ENCODE measurements around the gene CUL7.

CUL7 gene

DNA sequence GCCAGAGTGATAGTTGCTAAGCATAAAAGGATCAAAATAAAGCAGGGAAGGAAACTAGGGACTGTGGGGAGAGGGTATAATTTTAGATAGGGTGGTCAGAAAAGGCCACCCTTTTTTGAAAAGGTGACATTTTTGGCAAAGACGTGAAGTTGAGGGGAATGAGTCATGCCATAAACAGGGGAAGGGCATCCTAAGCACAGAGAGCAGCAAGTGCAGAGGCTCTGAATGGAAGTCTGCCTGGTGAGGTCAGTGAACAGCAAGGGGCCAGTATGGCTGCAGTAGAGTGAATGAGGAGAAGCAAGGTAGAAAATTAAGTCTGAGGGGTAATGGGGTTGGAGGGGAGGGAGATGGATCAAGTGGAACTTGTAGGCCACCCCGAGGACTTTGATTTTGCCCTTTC is 8.2 kb upstream of the CUL7 start:
- TF ChIP-seq, protein P1, sequence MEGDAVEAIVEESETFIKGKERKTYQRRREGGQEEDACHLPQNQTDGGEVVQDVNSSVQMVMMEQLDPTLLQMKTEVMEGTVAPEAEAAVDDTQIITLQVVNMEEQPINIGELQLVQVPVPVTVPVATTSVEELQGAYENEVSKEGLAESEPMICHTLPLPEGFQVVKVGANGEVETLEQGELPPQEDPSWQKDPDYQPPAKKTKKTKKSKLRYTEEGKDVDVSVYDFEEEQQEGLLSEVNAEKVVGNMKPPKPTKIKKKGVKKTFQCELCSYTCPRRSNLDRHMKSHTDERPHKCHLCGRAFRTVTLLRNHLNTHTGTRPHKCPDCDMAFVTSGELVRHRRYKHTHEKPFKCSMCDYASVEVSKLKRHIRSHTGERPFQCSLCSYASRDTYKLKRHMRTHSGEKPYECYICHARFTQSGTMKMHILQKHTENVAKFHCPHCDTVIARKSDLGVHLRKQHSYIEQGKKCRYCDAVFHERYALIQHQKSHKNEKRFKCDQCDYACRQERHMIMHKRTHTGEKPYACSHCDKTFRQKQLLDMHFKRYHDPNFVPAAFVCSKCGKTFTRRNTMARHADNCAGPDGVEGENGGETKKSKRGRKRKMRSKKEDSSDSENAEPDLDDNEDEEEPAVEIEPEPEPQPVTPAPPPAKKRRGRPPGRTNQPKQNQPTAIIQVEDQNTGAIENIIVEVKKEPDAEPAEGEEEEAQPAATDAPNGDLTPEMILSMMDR (IDR thresholded peaks at IDR 0.05; ENCODE audit: low read depth, low read length) = no peak
- Histone ChIP-seq H3K27me3 (ENCODE audit: insufficient read depth, low read depth, severe bottlenecking) (no peaks in the 10 kb centered on the region), H3K4me3 (ENCODE audit: low read depth, low read length) (no peak overlapping the region), H3K36me3 (peaks cover 38% of the 10 kb centered on the region), H3K9me3 (ENCODE audit: severe bottlenecking) (no peaks in the 10 kb centered on the region), H3K27ac (no peak overlapping the region)
- no peak for DNase-seq

DNA sequence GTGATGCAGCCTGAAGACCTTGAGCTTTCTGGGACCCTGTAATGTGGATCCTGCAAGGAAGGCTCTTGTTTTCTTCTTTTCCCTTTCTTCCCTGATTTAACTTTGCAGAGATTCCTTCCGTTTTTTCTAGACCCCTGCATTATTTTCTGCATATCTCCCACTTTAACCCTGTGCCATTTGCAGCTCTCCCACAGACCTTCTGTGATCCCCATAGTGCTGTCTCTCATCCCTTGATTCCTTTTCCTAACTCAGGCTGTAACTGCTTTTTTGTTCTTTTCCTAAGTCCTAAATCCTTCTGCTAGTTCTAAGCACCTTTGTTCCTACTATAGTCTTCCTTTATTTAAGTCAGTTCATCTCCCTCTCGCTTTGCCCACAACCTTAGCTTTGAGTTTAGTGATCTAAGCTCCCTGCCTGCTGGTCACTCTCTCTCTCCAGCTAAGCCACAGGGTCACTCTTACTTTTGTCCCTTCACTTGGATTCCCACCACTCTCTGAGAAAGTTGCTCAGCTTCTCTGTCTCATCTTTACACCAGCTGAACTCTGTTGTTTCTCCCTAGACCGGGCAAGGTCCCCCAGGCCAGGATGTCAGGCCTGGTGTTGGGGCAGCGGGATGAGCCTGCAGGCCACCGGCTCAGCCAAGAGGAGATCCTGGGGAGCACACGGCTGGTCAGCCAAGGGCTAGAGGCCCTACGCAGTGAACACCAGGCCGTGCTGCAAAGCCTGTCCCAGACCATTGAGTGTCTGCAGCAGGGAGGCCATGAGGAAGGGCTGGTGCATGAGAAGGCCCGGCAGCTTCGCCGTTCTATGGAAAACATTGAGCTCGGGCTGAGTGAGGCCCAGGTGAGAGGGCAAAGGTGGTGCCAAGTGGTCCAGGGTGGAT is 7.3 kb upstream of the CUL7 start:
- Histone ChIP-seq H3K27ac (peak overlapping the region; percentile 90; the same call in 1 of the 2 replicates), H3K36me3 (peaks cover 45% of the 10 kb centered on the region), H3K4me3 (ENCODE audit: low read depth, low read length) (no peak overlapping the region), H3K9me3 (ENCODE audit: severe bottlenecking) (no peaks in the 10 kb centered on the region), H3K27me3 (ENCODE audit: insufficient read depth, low read depth, severe bottlenecking) (no peaks in the 10 kb centered on the region)
- TF ChIP-seq, protein P1 (IDR thresholded peaks at IDR 0.05; ENCODE audit: low read depth, low read length) = no peak
- DNase-seq = no peak

- TF ChIP-seq, protein P1 (IDR thresholded peaks at IDR 0.05; ENCODE audit: low read depth, low read length) = no peak
- H3K36me3 ChIP-seq = peaks cover 45% of the 10 kb centered on the region
- DNase-seq = peak; percentile 62
- no peaks in the 10 kb centered on the region for H3K27me3 ChIP-seq (ENCODE audit: insufficient read depth, low read depth, severe bottlenecking)
- peak overlapping the region; percentile 90 for H3K27ac ChIP-seq
- no peaks in the 10 kb centered on the region for H3K9me3 ChIP-seq (ENCODE audit: severe bottlenecking)
- H3K4me3 ChIP-seq (ENCODE audit: low read depth, low read length) = peak overlapping the region; percentile 98
These were observed 6.5 kb upstream of the CUL7 start for GRCh38 chr6:43060034-43060754.

- H3K36me3 ChIP-seq = peaks cover 53% of the 10 kb centered on the region
- no peaks in the 10 kb centered on the region for H3K9me3 ChIP-seq (ENCODE audit: severe bottlenecking)
- TF ChIP-seq, protein P1 (IDR thresholded peaks at IDR 0.05; ENCODE audit: low read depth, low read length) = no peak
- H3K4me3 ChIP-seq (ENCODE audit: low read depth, low read length) = peak within 1 kb of the TSS; percentile 98
- H3K27ac ChIP-seq = peak within 1 kb of the TSS; percentile 90
- no peaks in the 10 kb centered on the region for H3K27me3 ChIP-seq (ENCODE audit: insufficient read depth, low read depth, severe bottlenecking)
- DNase-seq = peak; percentile 100
These were observed 5.8 kb upstream of the CUL7 start, which contains the start of the genes KLC4 and MRPL2 for GRCh38 chr6:43059168-43060033. TSS of gene KLC4 (plus strand) at chr6:43059631. CDS start at chr6:43061336, 1,705 bp downstream. TSS of gene MRPL2 (minus strand) at chr6:43059434. CDS start at chr6:43059381, 53 bp downstream.

DNA sequence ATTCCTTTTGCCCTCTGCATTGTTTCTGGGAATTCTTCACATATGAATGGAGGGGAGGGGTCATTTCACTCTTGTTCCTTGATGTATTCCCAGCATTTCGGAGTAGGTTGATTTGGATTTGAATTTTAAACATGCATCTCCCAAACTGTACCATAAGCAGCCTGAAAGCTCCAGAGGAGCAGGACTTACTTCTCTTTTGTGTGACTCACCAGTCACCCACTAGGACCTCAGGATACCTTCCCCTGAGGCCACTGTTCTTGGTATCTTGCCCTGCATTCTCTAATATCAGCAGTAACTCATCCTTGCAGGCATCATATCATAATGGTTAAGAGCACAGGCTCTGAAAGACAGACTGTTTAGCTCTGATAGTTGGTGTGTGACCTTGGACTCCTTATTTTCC is 4.9 kb upstream of the CUL7 start:
- DNase-seq = no peak
- peak overlapping the region; percentile 90 for H3K27ac ChIP-seq

More for the DNA sequence above, 4.9 kb upstream of the CUL7 start:
- TF ChIP-seq, protein P1 (IDR thresholded peaks at IDR 0.05; ENCODE audit: low read depth, low read length) = no peak
- Histone ChIP-seq H3K9me3 (ENCODE audit: severe bottlenecking) (no peaks in the 10 kb centered on the region), H3K27me3 (ENCODE audit: insufficient read depth, low read depth, severe bottlenecking) (no peaks in the 10 kb centered on the region), H3K36me3 (peaks cover 57% of the 10 kb centered on the region), H3K4me3 (ENCODE audit: low read depth, low read length) (peak overlapping the region; percentile 98)

All from WERI-Rb-1 (cell line).